GM21529 (cell line): ENCODE measurements around the gene ACE.

Experiments
- ATAC-seq: cut with Tn5 transposase; IDR thresholded peaks from one replicate; pipeline ENCODE4 v1.9.1; 2021; ENCODE audit not compliant: unreplicated experiment

The ACE gene

GRCh38 chr17:63512896-63513644, 36.2 kb downstream of the ACE start:
- ATAC-seq, result no peak

GRCh38 chr17:63514477-63514876, 37.6 kb downstream of the ACE start:
- ATAC-seq, result no peak

- no peak for ATAC-seq
Observed at GRCh38 chr17:63514974-63515373, 38.1 kb downstream of the ACE start.

- no peak for ATAC-seq
Observed at GRCh38 chr17:63515426-63515825, 38.6 kb downstream of the ACE start.

GRCh38 chr17:63516910-63517824, 40.3 kb downstream of the ACE start:
- ATAC-seq, result no peak

GRCh38 chr17:63517825-63518534, 41.1 kb downstream of the ACE start:
- ATAC-seq, result no peak

GRCh38 chr17:63519116-63519881, 42.4 kb downstream of the ACE start:
- no peak for ATAC-seq

GRCh38 chr17:63519972-63520882, 43.4 kb downstream of the ACE start:
- ATAC-seq, result no peak

- ATAC-seq, result no peak
Observed at GRCh38 chr17:63523253-63523855, 46.5 kb downstream of the ACE start, which contains the start of gene KCNH6. Gene KCNH6 (plus strand): TSS chr17:63523358. CDS start chr17:63523414, 56 bp downstream.

GRCh38 chr17:63524051-63524450, 47.2 kb downstream of the ACE start:
- no peak for ATAC-seq

GRCh38 chr17:63525190-63525946, 48.5 kb downstream of the ACE start:
- no peak for ATAC-seq

GRCh38 chr17:63526861-63527260, 50.0 kb downstream of the ACE start:
- no peak for ATAC-seq

- ATAC-seq, result no peak
Observed at GRCh38 chr17:63528183-63528582, 51.3 kb downstream of the ACE start.

- no peak for ATAC-seq
Observed at GRCh38 chr17:63529711-63530556, 53.1 kb downstream of the ACE start.

- ATAC-seq, result no peak
Observed at GRCh38 chr17:63530557-63531021, 53.7 kb downstream of the ACE start.

- no peak for ATAC-seq
Observed at GRCh38 chr17:63531022-63531965, 54.4 kb downstream of the ACE start.
